Nephron progenitor cell (in vitro differentiated cells): ENCODE data around the gene CAPN3.

Experiments used
- DNase-seq: peaks from one replicate; pipeline ENCODE4 v3.0.0; 2021
- H3K27ac Mint-ChIP-seq: 2 replicates; pipeline ENCODE4 v1.8.0; 2021; ENCODE audit warnings: mild to moderate bottlenecking, moderate library complexity, mixed read lengths
- H3K27me3 Mint-ChIP-seq: 2 replicates; pipeline ENCODE4 v1.8.0; 2021; ENCODE audit warnings: mild to moderate bottlenecking, low read depth, mixed read lengths; ENCODE audit not compliant: poor library complexity
- H3K36me3 Mint-ChIP-seq: 2 replicates; pipeline ENCODE4 v1.8.0; 2021; ENCODE audit warnings: low read depth, mixed read lengths
- H3K4me1 Mint-ChIP-seq: 2 replicates; pipeline ENCODE4 v1.8.0; 2021; ENCODE audit warnings: mixed read lengths
- H3K4me3 Mint-ChIP-seq: 2 replicates; pipeline ENCODE4 v1.8.0; 2021; ENCODE audit warnings: mild to moderate bottlenecking, moderate library complexity, mixed read lengths
- H3K9me3 Mint-ChIP-seq: 2 replicates; pipeline ENCODE4 v1.8.0; 2021; ENCODE audit warnings: mild to moderate bottlenecking, moderate library complexity, mixed read lengths
- TF ChIP-seq, protein P1 (sequence below): fragments of 200-600 bp; sonication (generic); IDR thresholded peaks from 2 replicates; pipeline ENCODE4 v1.5.0; 2021; ENCODE audit warnings: antibody characterized with exemption

The CAPN3 gene

DNA sequence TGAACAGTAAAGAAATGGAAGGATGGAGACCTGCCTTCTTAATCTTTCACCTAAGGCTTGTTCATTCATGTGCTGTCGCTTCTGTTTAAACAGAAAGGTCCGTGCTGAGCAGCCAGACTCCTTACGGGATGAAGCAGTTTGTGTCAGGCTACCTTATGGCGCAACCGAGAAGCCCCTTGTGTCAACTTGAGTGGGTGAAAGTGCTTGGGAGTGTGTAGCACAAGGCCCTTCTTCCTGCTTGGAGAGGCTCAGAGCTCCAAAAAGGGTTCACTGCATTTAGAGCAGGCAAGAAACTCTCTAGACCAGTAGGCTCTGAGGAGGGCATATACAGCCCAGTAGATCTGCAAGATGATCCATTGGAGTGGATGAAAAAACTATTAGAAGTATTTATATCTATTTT lies 16.0 kb downstream of the CAPN3 start:
- H3K4me3 Mint-ChIP-seq, result no peak overlapping the region
- no peak for DNase-seq
- H3K36me3 Mint-ChIP-seq, result peaks cover 4% of the 10 kb centered on the region
- peaks cover 11% of the 10 kb centered on the region for H3K4me1 Mint-ChIP-seq
- no peak overlapping the region for H3K27ac Mint-ChIP-seq
- TF ChIP-seq, protein P1, sequence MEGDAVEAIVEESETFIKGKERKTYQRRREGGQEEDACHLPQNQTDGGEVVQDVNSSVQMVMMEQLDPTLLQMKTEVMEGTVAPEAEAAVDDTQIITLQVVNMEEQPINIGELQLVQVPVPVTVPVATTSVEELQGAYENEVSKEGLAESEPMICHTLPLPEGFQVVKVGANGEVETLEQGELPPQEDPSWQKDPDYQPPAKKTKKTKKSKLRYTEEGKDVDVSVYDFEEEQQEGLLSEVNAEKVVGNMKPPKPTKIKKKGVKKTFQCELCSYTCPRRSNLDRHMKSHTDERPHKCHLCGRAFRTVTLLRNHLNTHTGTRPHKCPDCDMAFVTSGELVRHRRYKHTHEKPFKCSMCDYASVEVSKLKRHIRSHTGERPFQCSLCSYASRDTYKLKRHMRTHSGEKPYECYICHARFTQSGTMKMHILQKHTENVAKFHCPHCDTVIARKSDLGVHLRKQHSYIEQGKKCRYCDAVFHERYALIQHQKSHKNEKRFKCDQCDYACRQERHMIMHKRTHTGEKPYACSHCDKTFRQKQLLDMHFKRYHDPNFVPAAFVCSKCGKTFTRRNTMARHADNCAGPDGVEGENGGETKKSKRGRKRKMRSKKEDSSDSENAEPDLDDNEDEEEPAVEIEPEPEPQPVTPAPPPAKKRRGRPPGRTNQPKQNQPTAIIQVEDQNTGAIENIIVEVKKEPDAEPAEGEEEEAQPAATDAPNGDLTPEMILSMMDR, result no peak
- H3K9me3 Mint-ChIP-seq, result peaks cover 42% of the 10 kb centered on the region
- peaks cover 51% of the 10 kb centered on the region for H3K27me3 Mint-ChIP-seq

- TF ChIP-seq, protein P1, result no peak
- Mint-ChIP-seq H3K4me3 (no peak overlapping the region), H3K9me3 (peaks cover 35% of the 10 kb centered on the region), H3K27me3 (peaks cover 50% of the 10 kb centered on the region), H3K36me3 (no peaks in the 10 kb centered on the region), H3K4me1 (peaks cover 11% of the 10 kb centered on the region), H3K27ac (no peak overlapping the region)
- DNase-seq, result no peak
These were observed 16.6 kb downstream of the CAPN3 start for GRCh38 chr15:42375941-42376340.

- DNase-seq, result no peak
- peaks cover 11% of the 10 kb centered on the region for H3K4me1 Mint-ChIP-seq
- H3K4me3 Mint-ChIP-seq, result no peak overlapping the region
- no peaks in the 10 kb centered on the region for H3K36me3 Mint-ChIP-seq
- peaks cover 50% of the 10 kb centered on the region for H3K27me3 Mint-ChIP-seq
- peaks cover 29% of the 10 kb centered on the region for H3K9me3 Mint-ChIP-seq
- TF ChIP-seq, protein P1, result no peak
- no peak overlapping the region for H3K27ac Mint-ChIP-seq
These were observed 18.7 kb downstream of the CAPN3 start for GRCh38 chr15:42378011-42378410.

- Mint-ChIP-seq H3K4me1 (peaks cover 12% of the 10 kb centered on the region), H3K36me3 (no peaks in the 10 kb centered on the region), H3K9me3 (peaks cover under 1% of the 10 kb centered on the region), H3K4me3 (no peak overlapping the region), H3K27me3 (peaks cover 66% of the 10 kb centered on the region), H3K27ac (no peak overlapping the region)
- TF ChIP-seq, protein P1, result no peak
- DNase-seq, result no peak
These were observed 25.3 kb downstream of the CAPN3 start for GRCh38 chr15:42384597-42384996.

- Mint-ChIP-seq H3K36me3 (no peaks in the 10 kb centered on the region), H3K27ac (no peak overlapping the region), H3K9me3 (no peaks in the 10 kb centered on the region), H3K4me3 (peak overlapping the region; percentile 12), H3K27me3 (peaks cover 71% of the 10 kb centered on the region), H3K4me1 (peaks cover 12% of the 10 kb centered on the region)
- TF ChIP-seq, protein P1, result peak; percentile 70
- DNase-seq, result peak; percentile 54
These were observed 26.1 kb downstream of the CAPN3 start for GRCh38 chr15:42385206-42385979.
